ENCODE results near the gene TMEM202. TPM values are rescaled to one million over a fixed set of nuclear protein-coding genes. Genes with fewer than 3 reads are reported as not detected.
"Not testable (repeated sequence)": the region's sequence is repeated elsewhere in the genome, so short reads cannot be mapped to it uniquely, and the experiment has no call there.

Gene TMEM202
- total RNA-seq, 2 donors from 2014 or later = not detected

DNA sequence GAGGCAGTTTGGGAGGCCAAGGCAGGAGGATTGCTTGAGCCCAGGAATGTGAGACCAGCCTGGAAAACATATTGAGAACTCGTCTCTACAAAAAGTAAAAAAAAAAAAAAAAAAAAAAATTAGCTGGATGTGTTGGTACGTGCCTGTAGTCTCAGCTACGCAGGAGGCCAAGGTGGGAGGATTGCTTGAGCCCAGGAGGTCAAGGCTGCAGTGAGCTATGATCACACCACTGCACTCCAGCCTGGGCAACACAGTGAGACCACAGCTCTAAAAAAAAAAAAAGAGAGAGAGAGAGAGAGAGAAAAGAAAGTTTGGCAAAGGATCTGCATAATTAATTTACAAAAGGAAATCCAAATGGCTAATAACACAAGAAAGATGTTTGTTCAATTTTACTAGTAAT, 21.7 kb downstream of the TMEM202 start:
- not testable (repeated sequence) for H3K27me3 Mint-ChIP-seq; H3K9me3 Mint-ChIP-seq; H3K36me3 Mint-ChIP-seq (ENCODE audit: low read depth)

DNA sequence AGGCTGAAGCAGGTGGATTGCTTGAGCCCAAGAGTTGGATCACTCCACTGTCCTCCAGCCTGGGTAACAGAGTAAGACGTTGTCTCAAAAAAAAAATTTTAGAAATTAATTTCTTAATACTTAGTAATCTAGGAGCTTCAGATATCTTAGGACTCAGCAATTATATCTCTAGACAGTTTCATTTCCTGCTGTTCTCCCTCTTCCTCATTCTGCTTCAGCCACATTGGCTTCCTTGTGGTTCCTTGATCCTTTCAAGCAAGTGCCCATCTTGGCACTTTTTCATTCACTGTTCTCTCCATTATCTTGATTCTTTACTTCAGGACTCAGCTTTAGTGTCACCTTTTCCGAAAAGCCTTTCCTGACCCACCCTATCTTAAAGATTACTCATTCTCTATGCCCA, 22.5 kb downstream of the TMEM202 start:
- H3K36me3 Mint-ChIP-seq (ENCODE audit: low read depth) = no peaks in the 10 kb centered on the region
- no peak overlapping the region for H3K27ac Mint-ChIP-seq
- no peak overlapping the region for H3K4me3 Mint-ChIP-seq
- peaks cover 3% of the 10 kb centered on the region for H3K4me1 Mint-ChIP-seq
- ATAC-seq (replicated peaks) = no peak
- no peaks in the 10 kb centered on the region for H3K27me3 Mint-ChIP-seq
- H3K9me3 Mint-ChIP-seq = peaks cover 4% of the 10 kb centered on the region

More for the DNA sequence above, 21.7 kb downstream of the TMEM202 start:
- H3K4me1 Mint-ChIP-seq; H3K27ac Mint-ChIP-seq; H3K4me3 Mint-ChIP-seq; ATAC-seq (replicated peaks): not testable (repeated sequence)

DNA sequence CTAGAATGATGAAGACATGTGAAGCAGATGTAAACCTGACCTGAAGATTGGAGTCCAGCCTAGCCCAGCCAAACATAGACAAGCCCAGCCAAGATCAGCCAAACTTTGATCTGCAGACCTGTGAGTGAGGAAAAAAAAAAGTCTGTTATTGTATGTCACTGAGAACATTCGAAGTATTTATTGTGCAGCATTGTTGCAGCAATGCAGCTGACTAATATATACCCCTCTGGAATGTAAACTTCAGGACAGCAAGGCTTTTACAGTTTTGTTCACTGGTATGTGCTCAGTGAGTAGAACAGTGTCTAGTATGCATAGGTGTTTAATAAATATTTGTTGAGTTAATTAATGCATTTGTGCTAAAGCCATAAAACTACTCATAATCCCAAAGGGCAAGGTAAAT, 23.4 kb downstream of the TMEM202 start:
- no peak for ATAC-seq (replicated peaks)
- H3K27me3 Mint-ChIP-seq = no peaks in the 10 kb centered on the region
- peaks cover 10% of the 10 kb centered on the region for H3K9me3 Mint-ChIP-seq
- H3K4me1 Mint-ChIP-seq = peaks cover 3% of the 10 kb centered on the region
- H3K4me3 Mint-ChIP-seq = no peak overlapping the region
- no peaks in the 10 kb centered on the region for H3K36me3 Mint-ChIP-seq (ENCODE audit: low read depth)
- H3K27ac Mint-ChIP-seq = no peak overlapping the region

DNA sequence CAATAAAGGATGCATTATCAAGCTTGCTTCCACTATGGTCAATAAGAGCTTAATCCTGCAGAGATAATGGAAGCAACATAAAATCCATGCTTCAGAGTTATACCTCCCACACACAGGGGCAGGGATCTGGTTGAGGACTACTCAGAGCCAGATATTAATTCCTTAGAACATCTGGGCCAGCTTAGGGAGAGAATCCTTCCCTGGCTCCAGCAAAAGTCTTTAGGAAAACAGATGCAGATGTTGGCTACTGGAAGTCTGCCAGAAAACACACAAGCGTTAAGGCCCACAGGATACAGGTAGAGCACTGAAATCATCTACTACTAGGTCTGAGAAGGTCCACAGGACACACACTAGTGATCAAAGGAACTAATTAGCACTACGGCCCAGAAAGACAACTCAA, 25.2 kb downstream of the TMEM202 start:
- Mint-ChIP-seq H3K27ac (no peak overlapping the region), H3K4me3 (no peak overlapping the region), H3K9me3 (peaks cover 18% of the 10 kb centered on the region), H3K4me1 (peaks cover 3% of the 10 kb centered on the region), H3K36me3 (ENCODE audit: low read depth) (no peaks in the 10 kb centered on the region), H3K27me3 (no peaks in the 10 kb centered on the region)
- ATAC-seq (replicated peaks) = no peak

DNA sequence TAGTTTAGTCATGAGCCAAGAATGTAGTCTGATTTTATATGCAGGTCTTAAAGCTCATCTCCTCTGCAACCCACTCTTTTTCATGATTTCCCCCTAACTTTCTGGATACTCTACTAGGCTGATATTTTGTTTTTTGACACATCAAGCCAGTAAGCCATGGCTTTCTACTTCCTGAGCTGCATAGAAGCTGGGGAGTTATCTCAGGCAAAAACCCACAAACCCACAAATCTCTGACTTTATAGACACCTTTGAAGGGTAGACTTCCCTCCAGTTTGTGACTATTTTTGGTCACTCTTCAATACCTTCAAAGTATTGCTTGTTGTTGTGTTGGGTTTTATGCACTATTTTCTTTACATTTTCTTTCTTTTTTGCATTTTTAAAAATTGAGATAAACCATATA, 28.6 kb downstream of the TMEM202 start:
- Mint-ChIP-seq H3K27me3 (no peaks in the 10 kb centered on the region), H3K4me1 (no peaks in the 10 kb centered on the region), H3K9me3 (peaks cover 22% of the 10 kb centered on the region), H3K36me3 (ENCODE audit: low read depth) (no peaks in the 10 kb centered on the region), H3K27ac (no peak overlapping the region), H3K4me3 (no peak overlapping the region)
- ATAC-seq (replicated peaks) = no peak

DNA sequence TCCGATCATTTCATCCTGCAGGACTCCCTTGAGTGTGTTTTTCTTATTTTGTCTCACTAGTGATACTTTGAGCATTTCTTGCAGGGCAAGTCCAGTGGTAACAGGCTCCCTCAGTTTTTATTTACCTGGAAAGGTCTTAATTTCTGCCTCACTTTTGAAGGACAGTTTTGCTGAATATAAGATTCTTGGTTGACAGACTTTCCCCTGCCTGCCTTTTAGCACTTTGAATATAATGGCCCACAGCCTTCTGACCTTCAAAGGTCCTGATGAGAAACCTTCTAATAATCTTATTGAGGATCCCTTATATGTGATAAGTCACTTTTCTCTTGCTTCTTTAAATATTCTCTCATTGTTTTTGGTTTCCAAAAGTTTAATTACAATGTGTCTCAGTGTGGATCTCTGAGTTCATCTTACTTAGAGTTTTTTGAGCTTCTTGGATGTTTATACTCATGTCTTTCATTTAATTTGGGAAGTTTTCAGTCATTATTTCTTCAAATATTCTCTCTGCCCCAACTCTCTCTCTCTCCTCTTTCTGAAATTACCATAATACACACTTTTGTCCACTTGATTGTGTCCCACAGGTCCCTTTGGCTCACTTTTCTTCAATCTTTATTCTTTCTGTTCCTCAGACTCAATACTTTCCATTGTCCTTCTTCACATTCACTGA, 39.7 kb downstream of the TMEM202 start:
- Mint-ChIP-seq H3K27ac (no peak overlapping the region), H3K4me1 (no peaks in the 10 kb centered on the region), H3K9me3 (peaks cover 11% of the 10 kb centered on the region), H3K4me3 (no peak overlapping the region), H3K27me3 (peaks cover 21% of the 10 kb centered on the region), H3K36me3 (ENCODE audit: low read depth) (no peaks in the 10 kb centered on the region)
- no peak for ATAC-seq (replicated peaks)

DNA sequence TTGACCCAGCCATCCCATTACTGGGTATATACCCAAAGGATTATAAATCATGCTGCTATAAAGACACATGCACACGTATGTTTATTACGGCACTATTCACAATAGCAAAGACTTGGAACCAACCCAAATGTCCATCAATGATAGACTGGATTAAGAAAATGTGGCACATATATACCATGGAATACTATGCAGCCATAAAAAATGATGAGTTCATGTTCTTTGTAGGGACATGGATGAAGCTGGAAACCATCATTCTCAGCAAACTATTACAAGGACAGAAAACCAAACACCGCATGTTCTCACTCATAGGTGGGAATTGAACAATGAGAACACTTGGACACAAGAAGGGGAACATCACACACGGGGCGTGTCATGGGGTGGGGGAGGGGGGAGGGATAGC, 44.7 kb downstream of the TMEM202 start:
- not testable (repeated sequence) for ATAC-seq (replicated peaks)

DNA sequence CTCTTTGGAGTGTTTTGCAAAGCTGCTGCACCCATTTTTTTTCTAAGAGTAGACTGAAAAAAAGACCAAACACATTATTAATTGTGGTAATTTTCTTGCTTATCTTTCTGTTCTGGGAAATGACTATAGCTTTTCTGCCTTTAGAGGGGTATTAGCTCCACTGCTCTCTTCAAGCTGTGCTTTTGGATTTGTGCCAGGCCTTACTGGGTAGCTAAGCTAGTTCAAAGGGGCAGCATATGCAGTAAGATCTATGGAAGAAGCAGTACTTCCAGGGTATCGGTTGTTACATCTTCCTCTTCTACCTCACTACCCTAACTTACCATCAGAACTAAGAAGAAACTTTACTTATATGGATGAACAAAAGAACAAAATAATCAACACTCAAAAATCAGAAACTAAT, 47.3 kb downstream of the TMEM202 start:
- peaks cover 3% of the 10 kb centered on the region for H3K27me3 Mint-ChIP-seq
- H3K9me3 Mint-ChIP-seq = no peaks in the 10 kb centered on the region
- no peak overlapping the region for H3K27ac Mint-ChIP-seq
- no peaks in the 10 kb centered on the region for H3K36me3 Mint-ChIP-seq (ENCODE audit: low read depth)
- H3K4me1 Mint-ChIP-seq = no peaks in the 10 kb centered on the region
- H3K4me3 Mint-ChIP-seq = no peak overlapping the region
- no peak for ATAC-seq (replicated peaks)

More for the DNA sequence above, 44.7 kb downstream of the TMEM202 start:
- not testable (repeated sequence) for H3K4me1 Mint-ChIP-seq; H3K9me3 Mint-ChIP-seq; H3K27me3 Mint-ChIP-seq; H3K4me3 Mint-ChIP-seq; H3K36me3 Mint-ChIP-seq (ENCODE audit: low read depth); H3K27ac Mint-ChIP-seq

DNA sequence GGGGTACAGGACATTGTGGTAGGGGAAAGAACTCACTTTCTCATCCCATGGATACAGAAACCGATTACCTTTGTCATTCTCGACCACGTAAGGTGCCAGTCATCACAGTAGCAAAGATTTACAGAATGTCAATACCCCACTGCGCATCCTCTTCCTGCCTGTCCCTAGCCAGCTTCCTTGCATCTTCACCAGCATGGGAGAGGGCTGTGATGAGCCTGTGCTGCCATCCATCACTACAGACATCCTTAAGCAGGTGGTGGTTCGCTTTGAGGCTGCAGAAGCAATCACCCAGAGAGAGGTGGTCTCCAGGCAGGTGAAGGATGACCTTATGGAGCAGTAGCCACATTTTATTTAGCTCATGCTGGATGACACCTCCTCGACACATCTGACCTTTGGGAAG, 52.7 kb downstream of the TMEM202 start:
- Mint-ChIP-seq H3K36me3 (ENCODE audit: low read depth) (no peaks in the 10 kb centered on the region), H3K27ac (no peak overlapping the region), H3K4me1 (no peaks in the 10 kb centered on the region), H3K9me3 (no peaks in the 10 kb centered on the region), H3K27me3 (peaks cover 3% of the 10 kb centered on the region), H3K4me3 (no peak overlapping the region)
- ATAC-seq (replicated peaks) = no peak

DNA sequence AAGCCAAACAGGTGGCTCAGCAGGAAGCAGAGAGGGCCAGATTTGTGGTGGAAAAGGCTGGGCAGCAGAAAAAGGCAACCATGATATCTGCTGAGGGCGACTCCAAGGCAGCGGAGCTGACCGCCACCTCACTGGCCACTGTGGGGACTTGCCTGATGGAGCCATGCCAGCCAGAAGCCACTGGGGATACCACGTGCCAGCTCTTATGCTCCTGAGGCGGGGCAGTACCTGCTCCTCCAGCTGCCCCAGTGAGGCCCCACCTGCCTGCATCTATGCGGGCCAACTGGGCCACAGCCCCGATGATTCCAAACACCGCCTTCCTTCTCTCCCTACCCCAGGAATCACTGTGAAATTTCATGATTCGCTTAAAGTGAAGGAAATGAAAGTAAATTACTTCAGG, 53.1 kb downstream of the TMEM202 start:
- Mint-ChIP-seq H3K27ac (no peak overlapping the region), H3K36me3 (ENCODE audit: low read depth) (no peaks in the 10 kb centered on the region), H3K4me1 (no peaks in the 10 kb centered on the region), H3K27me3 (peaks cover 3% of the 10 kb centered on the region), H3K4me3 (no peak overlapping the region), H3K9me3 (no peaks in the 10 kb centered on the region)
- ATAC-seq (replicated peaks) = no peak

DNA sequence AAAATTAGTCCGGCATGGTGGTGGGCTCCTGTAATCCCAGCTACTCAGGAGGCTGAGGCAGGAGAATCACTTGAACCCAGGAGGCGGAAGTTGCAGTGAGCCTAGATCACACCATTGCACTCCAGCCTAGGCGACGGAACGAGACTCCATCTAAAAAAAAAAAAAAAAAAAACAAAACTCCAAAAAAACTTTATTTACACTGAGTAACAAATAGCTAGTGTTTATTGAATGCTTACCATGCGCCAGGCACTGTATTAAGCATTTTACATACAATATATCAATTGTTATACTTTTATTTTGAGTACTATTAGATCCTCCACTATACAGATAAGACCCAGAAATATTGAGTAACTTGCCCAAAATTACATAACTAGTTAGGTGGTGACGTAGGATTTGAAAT, 58.6 kb downstream of the TMEM202 start:
- no peaks in the 10 kb centered on the region for H3K36me3 Mint-ChIP-seq (ENCODE audit: low read depth)
- no peak overlapping the region for H3K4me3 Mint-ChIP-seq
- no peak for ATAC-seq (replicated peaks)
- no peak overlapping the region for H3K27ac Mint-ChIP-seq
- no peaks in the 10 kb centered on the region for H3K27me3 Mint-ChIP-seq
- no peaks in the 10 kb centered on the region for H3K9me3 Mint-ChIP-seq
- H3K4me1 Mint-ChIP-seq = peaks cover 7% of the 10 kb centered on the region

Other genes starting within 250 kb of the TMEM202 start
- gene GRAMD2A, start 200.5 kb upstream of the TMEM202 start, total RNA-seq = under 1 TPM in 1 of 2 donors, not detected in 1; 0.50 TPM
- gene PKM, start 167.1 kb upstream of the TMEM202 start, total RNA-seq = 1,000 to 10,000 TPM; 2,571 to 3,146 TPM
- 10 to 100 TPM; 46.2 to 81.0 TPM for gene PARP6, start 125.8 kb upstream of the TMEM202 start, total RNA-seq
- 1 to 10 TPM in 1 of 2 donors, under 1 TPM in 1; 0.52 to 1.0 TPM for gene CELF6, start 78.1 kb upstream of the TMEM202 start, total RNA-seq
- gene HEXA, start 22.3 kb upstream of the TMEM202 start, total RNA-seq = 10 to 100 TPM; 83.1 to 86.2 TPM
- gene ARIH1, start 76.0 kb downstream of the TMEM202 start, total RNA-seq = 100 to 1,000 TPM; 140 TPM